ENCODE results near the gene C16orf89.
"Not testable (repeated sequence)": the region's sequence is repeated elsewhere in the genome, so short reads cannot be mapped to it uniquely, and the experiment has no call there.

The C16orf89 gene

DNA sequence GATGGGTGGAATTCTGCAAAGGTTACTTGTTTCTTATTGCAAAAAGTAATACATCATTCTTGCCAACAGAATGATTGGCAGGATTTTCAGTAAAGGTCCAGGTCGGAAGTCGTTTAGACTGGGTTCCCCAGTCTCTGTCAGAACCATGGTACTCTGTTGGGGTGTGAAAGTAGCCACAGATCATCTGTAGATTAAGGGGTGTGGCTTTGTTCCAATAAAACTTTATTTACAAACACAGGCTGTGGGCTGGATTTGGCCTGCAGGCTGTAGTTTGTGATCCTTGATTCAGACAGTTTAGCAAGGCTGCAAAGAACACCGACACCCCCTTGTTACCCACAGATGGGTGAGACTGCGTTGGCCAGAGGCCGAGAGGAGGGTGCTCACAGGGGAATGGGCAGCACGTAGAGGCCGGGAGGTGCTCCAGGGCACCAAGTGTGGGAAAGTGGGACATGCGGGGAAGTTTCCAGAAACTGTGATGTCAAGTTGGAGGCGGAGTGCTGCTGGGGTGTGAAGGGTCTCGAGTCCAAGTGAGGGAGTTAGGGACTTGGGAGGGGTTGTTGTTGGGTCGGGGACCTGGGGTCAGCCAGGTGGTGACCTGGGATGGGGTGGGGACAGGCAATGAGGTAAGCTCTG is 18.5 kb upstream of the C16orf89 start:
- not testable (repeated sequence) for DNase-seq (ENCODE audit: low read depth in 3 of 3)

DNA sequence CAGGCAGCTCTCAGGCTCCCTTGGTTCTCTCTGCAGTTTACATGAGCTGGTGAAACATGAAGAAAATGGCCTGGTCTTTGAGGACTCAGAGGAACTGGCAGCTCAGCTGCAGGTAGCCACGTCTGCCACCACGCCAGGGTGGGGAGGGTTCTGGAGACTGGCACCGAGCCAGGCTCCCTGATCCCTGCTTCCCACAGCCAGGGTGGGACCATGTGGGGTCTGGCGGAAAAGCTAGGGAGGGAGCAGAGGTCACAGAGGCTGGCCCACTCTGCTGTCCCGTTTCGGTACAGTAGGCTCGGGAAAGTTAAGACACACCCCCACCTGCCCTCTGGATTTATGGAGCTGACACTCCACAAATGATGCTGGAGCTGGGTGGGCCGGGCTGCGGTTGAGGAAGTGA is 17.9 kb upstream of the C16orf89 start:
- not testable (repeated sequence) for DNase-seq (ENCODE audit: low read depth in 3 of 3)

GRCh38 chr16:5080996-5081395 is 15.2 kb upstream of the C16orf89 start:
- not testable (repeated sequence) for DNase-seq (ENCODE audit: low read depth in 3 of 3)

GRCh38 chr16:5080461-5080860 is 14.7 kb upstream of the C16orf89 start:
- DNase-seq (ENCODE audit: low read depth in 3 of 3), result not testable (repeated sequence)

- DNase-seq (ENCODE audit: low read depth in 3 of 3), result no peak
Observed at GRCh38 chr16:5078626-5079025, 12.9 kb upstream of the C16orf89 start.

GRCh38 chr16:5077304-5077703 is 11.5 kb upstream of the C16orf89 start:
- no peak for DNase-seq (ENCODE audit: low read depth in 3 of 3)

GRCh38 chr16:5075637-5076036 is 9.9 kb upstream of the C16orf89 start:
- no peak for DNase-seq (ENCODE audit: low read depth in 3 of 3)

DNA sequence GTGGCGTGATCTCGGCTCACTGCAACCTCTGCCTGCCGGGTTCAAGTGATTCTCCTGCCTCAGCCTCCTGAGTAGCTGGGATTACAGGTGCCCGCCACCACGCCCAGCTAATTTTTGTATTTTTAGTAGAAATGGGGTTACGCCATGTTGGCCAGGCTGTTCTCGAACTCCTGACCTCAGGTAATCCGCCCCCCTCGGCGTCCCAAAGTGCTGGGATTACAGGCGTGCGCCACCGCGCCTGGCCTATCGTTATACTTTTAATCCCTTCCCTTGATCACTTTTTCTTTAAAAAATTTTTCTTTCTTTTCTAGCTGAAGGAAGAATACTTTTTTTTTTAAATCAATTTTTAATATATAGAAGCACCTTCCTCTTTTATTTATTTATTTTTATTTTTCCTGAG is 8.0 kb upstream of the C16orf89 start:
- not testable (repeated sequence) for DNase-seq (ENCODE audit: low read depth in 3 of 3)

GRCh38 chr16:5073279-5073629 is 7.5 kb upstream of the C16orf89 start:
- no peak for DNase-seq (ENCODE audit: low read depth in 3 of 3)

DNA sequence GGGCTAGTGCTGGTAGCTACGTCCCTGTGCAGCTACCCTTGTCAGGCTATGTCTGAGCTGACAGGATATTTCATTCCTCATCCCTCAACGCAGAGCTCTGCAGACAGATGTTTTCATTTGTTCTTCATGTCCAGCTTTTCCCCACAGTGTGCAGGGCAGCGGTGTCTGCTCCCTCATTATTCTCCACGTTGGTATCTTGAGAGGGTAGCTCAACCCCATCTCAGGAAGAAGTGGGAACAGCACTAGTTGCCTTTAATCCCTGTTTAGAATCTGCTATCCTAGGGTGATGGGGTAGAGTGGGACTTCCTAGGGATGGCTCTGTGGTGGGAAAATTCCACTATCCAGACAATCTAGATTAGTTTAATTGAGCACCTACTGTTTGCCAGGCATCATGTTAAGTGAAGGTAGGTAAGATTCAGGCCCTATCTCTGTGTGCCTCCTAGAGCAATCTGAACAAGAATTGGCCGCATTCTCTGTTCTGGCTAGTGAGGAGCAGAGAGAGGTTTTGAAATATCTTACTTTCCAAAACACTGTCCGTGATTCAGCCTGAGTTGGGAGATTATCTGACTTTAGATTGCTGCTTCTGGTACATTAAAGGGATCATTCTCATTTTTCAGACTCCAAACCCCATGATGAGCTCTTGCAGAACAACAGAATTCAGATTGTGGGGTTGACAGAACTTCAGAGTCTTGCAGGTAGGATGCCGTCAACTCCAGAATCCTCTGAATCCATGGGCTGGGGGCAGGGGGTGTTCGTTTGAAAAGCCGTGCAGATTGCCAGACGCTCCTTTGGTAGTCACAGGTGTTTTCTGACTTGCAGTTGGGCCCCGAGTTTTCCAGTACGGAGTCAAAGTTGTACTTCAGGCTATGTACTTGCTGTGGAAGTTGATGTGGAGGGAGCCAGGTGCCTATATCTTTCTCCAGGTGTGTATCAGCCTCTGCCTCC is 6.8 kb upstream of the C16orf89 start:
- DNase-seq (ENCODE audit: low read depth in 3 of 3), result no peak

GRCh38 chr16:5071681-5072333 is 6.1 kb upstream of the C16orf89 start, which contains the start of gene ALG1:
ALG1 (plus strand) TSS chr16:5071843; CDS start chr16:5071850, 7 bp downstream.
- DNase-seq (ENCODE audit: low read depth in 3 of 3), result peak; percentile 76 to 82 (median 80)

DNA sequence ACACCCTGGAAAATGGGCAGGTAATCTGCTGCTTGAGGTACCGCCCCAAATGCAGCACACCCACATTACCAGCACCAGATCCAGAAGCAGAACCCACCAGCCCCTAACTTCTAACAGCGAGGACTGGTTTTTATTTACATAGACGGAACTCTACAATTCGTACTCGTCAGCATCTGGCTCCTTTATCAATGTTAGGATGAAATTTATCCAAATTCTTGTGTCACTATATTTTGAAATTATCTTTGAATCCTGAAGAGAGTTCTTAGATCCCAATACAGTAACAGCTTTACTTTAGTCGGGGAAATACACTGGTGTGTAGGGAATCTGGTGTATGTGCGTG is 5.6 kb upstream of the C16orf89 start:
- DNase-seq (ENCODE audit: low read depth in 3 of 3), result no peak

DNA sequence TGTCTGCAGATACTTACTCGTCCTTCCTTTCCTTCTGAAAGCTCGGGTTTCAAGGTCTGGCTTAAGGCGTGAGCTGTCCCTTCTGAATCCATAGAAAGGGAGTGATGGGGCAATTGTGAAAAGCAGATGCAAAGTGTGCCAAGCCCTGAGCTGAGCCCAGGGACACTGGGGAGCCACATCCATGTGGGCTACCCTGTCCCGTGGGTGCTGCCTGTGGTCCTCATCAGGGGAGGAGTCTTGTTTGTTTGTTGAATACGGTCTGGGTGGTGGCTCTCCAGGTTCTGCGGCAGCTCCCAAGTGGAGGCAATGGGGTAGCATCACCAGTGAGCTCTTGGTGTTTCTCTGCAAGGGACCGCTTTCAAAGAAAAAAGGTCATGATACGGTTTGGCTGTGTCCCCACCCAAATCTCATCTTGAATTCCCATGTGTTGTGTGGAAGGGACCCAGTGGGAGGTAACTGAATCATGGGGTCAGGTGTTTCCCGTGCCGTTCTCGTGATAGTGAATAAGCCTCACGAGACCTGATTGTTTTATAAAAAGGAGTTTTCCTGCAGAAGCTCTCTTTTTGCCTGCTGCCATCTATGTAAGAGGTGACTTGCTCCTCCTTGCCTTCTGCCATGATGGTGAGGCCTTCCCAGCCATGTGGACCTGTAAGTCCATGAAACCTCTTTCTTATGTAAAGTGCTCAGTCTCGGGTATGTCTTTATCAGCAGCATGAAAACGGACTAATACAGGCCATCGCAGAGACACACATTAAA is 4.9 kb upstream of the C16orf89 start:
- DNase-seq (ENCODE audit: low read depth in 3 of 3), result no peak

DNA sequence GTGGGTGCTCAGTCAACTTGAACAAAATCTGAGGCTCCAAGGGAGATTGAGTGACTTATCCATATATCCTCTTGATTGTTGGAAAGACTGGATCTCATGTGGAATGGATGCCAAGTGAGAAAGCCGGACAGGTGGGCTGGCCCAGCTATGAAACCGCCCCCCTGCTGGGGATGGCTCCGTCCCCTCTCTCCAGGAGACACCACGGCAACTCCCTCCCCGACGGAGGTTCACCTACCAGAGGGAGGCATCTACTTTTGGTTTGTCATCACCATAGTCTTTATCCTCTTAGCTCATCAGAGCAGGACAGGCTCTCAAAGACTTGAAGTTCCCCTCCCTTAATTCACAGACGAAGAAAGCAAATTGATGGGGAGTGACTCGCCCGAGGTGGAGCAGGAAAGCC is 4.1 kb upstream of the C16orf89 start:
- DNase-seq (ENCODE audit: low read depth in 3 of 3), result no peak

DNA sequence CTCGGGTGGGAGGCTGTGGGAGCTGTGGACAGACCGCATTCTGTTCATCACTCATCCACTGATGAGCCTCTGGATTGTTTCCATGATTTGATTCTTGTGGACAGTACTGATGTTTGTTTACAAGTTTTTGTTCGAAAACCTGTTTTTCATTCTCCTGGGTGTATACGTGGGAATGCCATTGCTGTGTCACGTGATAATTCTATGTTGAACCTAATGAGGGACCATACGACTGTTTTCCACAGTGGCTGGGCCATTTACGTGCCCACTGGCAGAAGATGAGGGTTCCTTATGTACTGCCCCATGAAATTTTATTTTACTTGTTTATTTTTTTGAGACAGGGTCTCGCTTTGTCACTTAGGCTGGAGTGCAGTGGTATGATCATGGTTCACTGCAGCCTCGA is 3.3 kb upstream of the C16orf89 start:
- no peak for DNase-seq (ENCODE audit: low read depth in 3 of 3)

DNA sequence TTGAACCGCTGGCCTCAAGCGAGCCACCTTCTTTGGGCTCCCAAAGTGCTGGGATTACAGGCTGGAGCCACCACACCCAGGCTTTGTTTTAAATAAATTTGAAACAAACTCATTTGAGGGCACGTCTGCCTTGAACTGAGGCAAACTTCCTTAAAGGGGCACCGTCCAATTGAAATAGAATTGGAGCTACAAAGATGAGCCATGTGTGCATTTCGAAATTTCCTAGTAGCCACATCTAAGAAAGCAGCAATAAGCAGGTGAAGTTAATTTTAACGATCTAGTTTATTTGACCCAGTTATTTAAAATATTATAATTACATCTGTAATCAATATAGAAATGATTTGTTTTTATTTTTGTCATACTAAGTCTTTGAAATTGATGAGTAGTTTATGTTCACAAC is 755 bp upstream of the C16orf89 start:
- DNase-seq (ENCODE audit: low read depth in 3 of 3), result no peak

- DNase-seq (ENCODE audit: low read depth in 3 of 3), result no peak
Observed at GRCh38 chr16:5065326-5065725, 430 bp downstream of the C16orf89 start.

- no peak for DNase-seq (ENCODE audit: low read depth in 3 of 3)
Observed at GRCh38 chr16:5064915-5065314, 841 bp downstream of the C16orf89 start.

GRCh38 chr16:5062790-5063765 is 2.7 kb downstream of the C16orf89 start:
- no peak for DNase-seq (ENCODE audit: low read depth in 3 of 3)

GRCh38 chr16:5062051-5062450 is 3.7 kb downstream of the C16orf89 start:
- DNase-seq (ENCODE audit: low read depth in 3 of 3), result no peak
